T-helper 1 cell (primary cell): Measurements from ENCODE around the gene PRR18.

ENCODE experiments used
- DNase-seq, 5 donors: peaks; one replicate each; pipeline ENCODE4 v3.0.0-alpha.2; 2012 to 2020

PRR18 gene

GRCh38 chr6:166274163-166274562 is 34.0 kb downstream of the PRR18 start:
- DNase-seq: no peak

GRCh38 chr6:166271376-166271765 is 36.8 kb downstream of the PRR18 start:
- no peak for DNase-seq

GRCh38 chr6:166270706-166271375 is 37.4 kb downstream of the PRR18 start:
- no peak for DNase-seq

DNA sequence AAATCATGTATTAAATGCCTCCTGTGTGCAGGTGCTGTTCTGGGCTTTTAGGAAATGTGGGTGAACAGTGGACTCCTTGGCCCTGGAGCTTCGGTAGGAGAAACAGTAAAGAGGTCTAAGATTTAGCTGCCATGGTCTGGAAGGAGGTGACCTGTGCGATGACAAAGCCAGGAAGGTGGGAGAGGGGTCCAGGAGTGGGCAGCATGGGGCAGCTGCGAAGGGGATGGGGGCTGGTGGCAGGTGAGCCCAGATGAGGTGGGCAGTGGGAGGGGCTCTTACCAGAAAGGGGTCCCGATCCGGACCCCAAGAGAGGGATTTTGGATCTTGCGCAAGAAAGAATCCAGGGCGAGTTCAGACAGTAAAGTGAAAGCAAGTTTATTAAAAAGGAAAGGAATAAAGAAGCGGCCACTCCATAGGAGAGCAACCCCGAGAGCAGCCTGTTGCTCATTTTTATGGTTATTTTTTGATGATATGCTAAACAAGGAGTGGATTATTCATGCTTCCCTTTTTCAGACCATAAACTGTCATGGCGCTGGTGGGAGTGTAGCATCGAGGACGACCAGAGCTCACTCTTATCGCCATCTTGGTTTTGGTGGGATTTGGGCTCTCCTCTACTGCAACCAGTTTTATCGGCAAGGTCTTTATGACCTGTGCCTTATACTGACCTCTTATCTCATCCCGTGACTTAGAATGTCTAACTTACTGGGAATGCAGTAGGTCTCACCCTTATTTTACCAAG is 38.7 kb downstream of the PRR18 start:
- DNase-seq: no peak

GRCh38 chr6:166268431-166268830 is 39.8 kb downstream of the PRR18 start:
- no peak for DNase-seq

GRCh38 chr6:166267526-166267925 is 40.7 kb downstream of the PRR18 start:
- no peak for DNase-seq

- no peak for DNase-seq
Observed at GRCh38 chr6:166266336-166266735, 41.9 kb downstream of the PRR18 start.

GRCh38 chr6:166262743-166263515 is 45.3 kb downstream of the PRR18 start:
- no peak for DNase-seq

DNA sequence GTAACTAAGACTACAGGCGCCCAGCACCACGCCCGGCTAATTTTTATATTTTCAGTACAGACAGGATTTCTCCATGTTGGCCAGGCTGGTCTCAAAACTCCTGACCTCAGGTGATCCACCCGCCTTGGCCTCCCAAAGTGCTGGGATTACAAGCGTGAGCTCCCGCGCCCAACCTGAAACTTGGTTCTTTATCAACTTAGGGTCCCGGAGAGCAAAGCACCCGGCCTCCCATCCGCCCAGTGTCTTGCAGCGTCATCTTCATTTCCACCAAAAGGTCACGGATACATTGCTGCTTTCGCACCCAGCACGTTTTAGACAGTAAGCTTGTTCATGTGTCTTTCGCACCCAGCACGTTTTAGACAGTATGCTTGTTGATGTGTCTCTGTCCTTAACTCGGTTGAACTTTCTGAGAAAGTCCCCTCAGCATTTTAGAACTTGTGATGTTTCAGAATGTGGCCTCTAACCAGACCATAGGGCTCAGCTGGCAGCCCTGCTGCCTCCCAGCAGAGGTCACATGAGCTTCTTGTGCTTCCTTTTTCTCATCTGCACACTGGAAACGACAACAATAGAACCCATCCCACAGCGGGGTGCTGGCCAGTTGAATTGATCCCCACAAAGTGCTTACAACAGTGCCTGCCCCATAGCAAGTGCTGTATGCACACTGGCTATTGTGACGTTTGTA is 48.8 kb downstream of the PRR18 start:
- DNase-seq: peak in 1 of 5 donors; percentile 19

DNA sequence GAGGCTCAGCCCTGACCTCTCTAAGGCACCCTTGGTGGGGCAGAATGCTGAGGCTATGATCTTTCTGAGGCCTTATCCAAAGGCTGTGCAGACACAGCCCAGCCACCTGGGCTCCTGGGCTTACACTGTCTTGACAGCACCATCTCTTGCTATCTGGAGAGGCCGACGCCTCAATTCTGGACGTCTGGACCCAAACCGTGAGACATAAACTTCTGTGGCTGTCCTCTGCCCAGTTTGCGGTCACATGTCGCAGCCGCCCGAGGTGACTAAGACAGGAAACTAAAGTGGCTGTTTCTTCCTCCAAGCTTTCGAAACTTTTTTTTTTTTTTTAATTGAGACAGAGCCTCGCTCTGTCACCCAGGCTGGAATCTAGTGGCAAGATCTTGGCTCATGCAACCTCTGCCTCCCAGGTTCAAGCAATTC is 49.3 kb downstream of the PRR18 start:
- DNase-seq: peak in 3 of 5 donors; percentile 22 to 77 (median 38)

DNA sequence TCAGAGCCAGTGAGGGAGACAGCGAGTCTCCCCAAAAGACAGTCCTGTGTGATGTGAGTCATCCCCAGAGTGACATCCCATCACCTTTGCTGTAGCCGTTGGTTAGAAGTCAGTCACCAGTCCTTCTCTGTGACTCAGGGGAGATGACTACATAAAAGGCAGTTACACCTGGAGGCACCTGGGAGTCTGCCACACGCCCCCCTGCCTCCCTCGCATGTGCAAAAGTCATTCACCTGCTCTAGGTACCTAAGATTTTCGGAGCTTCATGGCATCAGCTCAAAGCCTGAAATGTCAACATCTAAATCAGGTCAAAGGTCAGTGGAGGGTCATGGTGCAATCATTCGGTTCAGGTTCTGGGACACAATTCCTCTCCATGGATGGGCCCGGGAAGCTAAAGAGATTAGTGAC is 50.3 kb downstream of the PRR18 start:
- DNase-seq: peak in 1 of 5 donors; percentile 56
